Tibial nerve (tissue), 4 donors: Measurements from ENCODE around the gene SGPP2. TPM values are rescaled to one million over a fixed set of nuclear protein-coding genes. Genes with fewer than 3 reads are reported as not detected.

Experiments
- DNase-seq, 2 donors: peaks; one replicate each; pipeline ENCODE4 v3.0.0-alpha.2; 2019; ENCODE audit warnings: low spot score in 2 of 2
- H3K27ac ChIP-seq, 4 donors: fragments of 200-600 bp; sonication (generic) in 3 of 4; one replicate each; pipeline ENCODE4 v1.5.1; 2017 to 2019; ENCODE audit warnings: mild to moderate bottlenecking in 1 of 4
- H3K27me3 ChIP-seq, 2 donors: fragments of 200-600 bp; sonication (generic) in 1 of 2; one replicate each; pipeline versions ENCODE4 v1.5.1 to v1.6.0; 2017 to 2019
- H3K36me3 ChIP-seq, 3 donors: fragments of 200-600 bp; sonication (generic); one replicate each; pipeline ENCODE4 v1.5.1; 2018 to 2019
- H3K4me1 ChIP-seq, 4 donors: fragments of 200-600 bp; sonication (generic) in 3 of 4; one replicate each; pipeline ENCODE4 v1.5.1; 2017 to 2019
- H3K4me3 ChIP-seq, 4 donors: fragments of 200-600 bp; sonication (generic) in 3 of 4; one replicate each; pipeline ENCODE4 v1.5.1; 2017 to 2019; ENCODE audit warnings: mild to moderate bottlenecking in 1 of 4, moderate library complexity in 1 of 4
- H3K9me3 ChIP-seq, 4 donors: fragments of 200-600 bp; sonication (generic) in 3 of 4; one replicate each; pipeline ENCODE4 v1.5.1; 2017 to 2019
- EP300 ChIP-seq, 2 donors: sonication (generic); formaldehyde crosslinking; IDR thresholded peaks; one replicate each; pipeline ENCODE4 v1.6.1; 2017; ENCODE audit warnings: antibody characterized with exemption in 2 of 2, mild to moderate bottlenecking in 1 of 2
- POLR2A ChIP-seq, 2 donors: fragments of 450-650 bp; IDR thresholded peaks; one replicate each; pipeline ENCODE4 v1.6.1; 2017; ENCODE audit warnings: antibody characterized with exemption in 2 of 2, mild to moderate bottlenecking in 2 of 2, moderate library complexity in 2 of 2
- WGBS, 2 donors: methylation state at CpG; one replicate each; pipeline ENCODE4 v1.1.5; 2018; 5-methylcytosine and 5-hydroxymethylcytosine counted together
- total RNA-seq, 4 donors: library from RNA; depleted of rRNA; stranded (reverse); fragments of >200 nt; gene quantifications; one replicate each; pipeline ENCODE4 v1.1.0, GENCODE V29; 2016
- TF ChIP-seq, protein P1 (sequence below), 5 experiments: fragments of 200-600 bp in 3 of 5; fragments of 450-650 bp in 2 of 5; sonication (generic) in 3 of 5; IDR thresholded peaks; one replicate each; pipeline ENCODE4 v1.5.1; 2016 to 2019; ENCODE audit warnings: antibody characterized with exemption in 5 of 5, mild to moderate bottlenecking in 3 of 5, moderate library complexity in 2 of 5

Gene SGPP2
- total RNA-seq, 4 donors from 2014 or later, result not detected

DNA sequence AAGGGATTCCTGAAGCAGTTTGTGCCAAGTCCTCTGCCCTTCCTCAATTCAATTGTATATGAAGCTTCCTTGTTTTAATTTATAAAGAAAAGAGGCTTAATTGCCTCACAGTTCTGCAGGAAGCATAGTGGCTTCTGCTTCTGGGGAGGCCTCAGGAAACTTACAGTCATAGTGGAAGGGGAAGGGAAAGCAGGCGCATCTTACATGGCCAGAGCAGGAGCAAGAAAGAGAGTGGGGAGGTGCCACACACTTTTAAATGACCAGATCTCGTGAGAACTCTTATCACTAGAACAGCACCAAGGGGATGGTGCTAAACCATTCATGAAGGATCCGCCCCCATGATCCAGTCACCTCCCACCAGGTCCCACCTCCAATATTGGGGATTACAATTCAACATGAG, 114.2 kb downstream of the SGPP2 start:
- 78 to 86% methylated on average over 3 of the region's 3 CpGs for WGBS, 2 donors
- H3K9me3 ChIP-seq, result no peaks in the 10 kb centered on the region
- TF ChIP-seq EP300 (IDR thresholded peaks at IDR 0.05) (no peak), POLR2A (IDR thresholded peaks at IDR 0.05) (no peak)
- TF ChIP-seq, protein P1, sequence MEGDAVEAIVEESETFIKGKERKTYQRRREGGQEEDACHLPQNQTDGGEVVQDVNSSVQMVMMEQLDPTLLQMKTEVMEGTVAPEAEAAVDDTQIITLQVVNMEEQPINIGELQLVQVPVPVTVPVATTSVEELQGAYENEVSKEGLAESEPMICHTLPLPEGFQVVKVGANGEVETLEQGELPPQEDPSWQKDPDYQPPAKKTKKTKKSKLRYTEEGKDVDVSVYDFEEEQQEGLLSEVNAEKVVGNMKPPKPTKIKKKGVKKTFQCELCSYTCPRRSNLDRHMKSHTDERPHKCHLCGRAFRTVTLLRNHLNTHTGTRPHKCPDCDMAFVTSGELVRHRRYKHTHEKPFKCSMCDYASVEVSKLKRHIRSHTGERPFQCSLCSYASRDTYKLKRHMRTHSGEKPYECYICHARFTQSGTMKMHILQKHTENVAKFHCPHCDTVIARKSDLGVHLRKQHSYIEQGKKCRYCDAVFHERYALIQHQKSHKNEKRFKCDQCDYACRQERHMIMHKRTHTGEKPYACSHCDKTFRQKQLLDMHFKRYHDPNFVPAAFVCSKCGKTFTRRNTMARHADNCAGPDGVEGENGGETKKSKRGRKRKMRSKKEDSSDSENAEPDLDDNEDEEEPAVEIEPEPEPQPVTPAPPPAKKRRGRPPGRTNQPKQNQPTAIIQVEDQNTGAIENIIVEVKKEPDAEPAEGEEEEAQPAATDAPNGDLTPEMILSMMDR (IDR thresholded peaks at IDR 0.05), result no peak

DNA sequence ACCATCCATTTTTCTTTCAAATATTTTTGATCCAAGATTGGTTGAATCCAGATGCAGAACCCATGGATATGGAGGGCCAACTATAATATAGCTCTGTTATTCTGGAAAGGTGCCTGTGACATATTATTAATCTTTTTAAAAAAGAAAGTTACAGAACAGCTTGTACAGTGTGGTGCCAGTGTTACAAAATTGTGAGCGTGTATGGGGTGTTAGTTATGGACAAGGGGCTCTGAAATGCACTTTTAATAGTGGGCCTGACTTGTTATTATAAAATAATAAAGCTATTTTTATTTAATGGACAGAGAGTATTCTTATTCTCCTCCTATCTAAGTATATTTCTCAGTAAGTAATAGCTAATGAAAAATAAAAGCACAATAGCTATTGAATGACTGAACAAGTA, 120.3 kb downstream of the SGPP2 start:
- TF ChIP-seq, protein P1 (IDR thresholded peaks at IDR 0.05), result no peak
- TF ChIP-seq EP300 (IDR thresholded peaks at IDR 0.05) (no peak), POLR2A (IDR thresholded peaks at IDR 0.05) (no peak)
- DNase-seq, result no peak
- Histone ChIP-seq H3K9me3 (no peaks in the 10 kb centered on the region), H3K27me3 (no peaks in the 10 kb centered on the region), H3K36me3 (no peaks in the 10 kb centered on the region), H3K4me3 (no peak overlapping the region), H3K27ac (no peak overlapping the region), H3K4me1 (peaks cover 0 to 6% (median 0%) of the 10 kb centered on the region in 4 donors)
- 73 to 81% methylated on average over 1 of the region's 1 CpG for WGBS, 2 donors

More for the DNA sequence above, 114.2 kb downstream of the SGPP2 start:
- H3K4me1 ChIP-seq, result no peaks in the 10 kb centered on the region
- no peak for DNase-seq
- no peak overlapping the region for H3K4me3 ChIP-seq
- no peaks in the 10 kb centered on the region for H3K36me3 ChIP-seq
- no peak overlapping the region for H3K27ac ChIP-seq
- H3K27me3 ChIP-seq, result peaks cover 0 to 7% of the 10 kb centered on the region in 2 donors

- Histone ChIP-seq H3K27ac (no peak overlapping the region), H3K4me3 (no peak overlapping the region), H3K36me3 (no peaks in the 10 kb centered on the region), H3K4me1 (peaks cover 0 to 6% (median 0%) of the 10 kb centered on the region in 4 donors), H3K9me3 (no peaks in the 10 kb centered on the region), H3K27me3 (no peaks in the 10 kb centered on the region)
- DNase-seq, result no peak
- WGBS, 2 donors, result 54 to 60% methylated on average over 6 of the region's 6 CpGs
- no peak for TF ChIP-seq EP300 (IDR thresholded peaks at IDR 0.05)
- TF ChIP-seq POLR2A (IDR thresholded peaks at IDR 0.05), result no peak
- TF ChIP-seq, protein P1 (IDR thresholded peaks at IDR 0.05), result no peak
Measured at GRCh38 chr2:222545823-222546795, 121.8 kb downstream of the SGPP2 start.

- DNase-seq, result no peak
- Histone ChIP-seq H3K9me3 (no peaks in the 10 kb centered on the region), H3K4me1 (peaks cover 0 to 6% (median 0%) of the 10 kb centered on the region in 4 donors), H3K27me3 (no peaks in the 10 kb centered on the region), H3K27ac (no peak overlapping the region), H3K36me3 (no peaks in the 10 kb centered on the region), H3K4me3 (no peak overlapping the region)
- TF ChIP-seq EP300 (IDR thresholded peaks at IDR 0.05) (no peak), POLR2A (IDR thresholded peaks at IDR 0.05) (no peak)
- TF ChIP-seq, protein P1 (IDR thresholded peaks at IDR 0.05), result no peak
- 71 to 78% methylated on average over 5 of the region's 5 CpGs for WGBS, 2 donors
Measured at GRCh38 chr2:222547083-222547482, 122.7 kb downstream of the SGPP2 start.

- Histone ChIP-seq H3K27me3 (peaks cover 0 to 12% of the 10 kb centered on the region in 2 donors), H3K4me1 (peaks cover 0 to 6% (median 0%) of the 10 kb centered on the region in 4 donors), H3K36me3 (no peaks in the 10 kb centered on the region), H3K4me3 (no peak overlapping the region), H3K27ac (no peak overlapping the region), H3K9me3 (no peaks in the 10 kb centered on the region)
- DNase-seq, result no peak
- WGBS, 2 donors, result 53 to 55% methylated on average over 3 of the region's 3 CpGs
- TF ChIP-seq EP300 (IDR thresholded peaks at IDR 0.05) (no peak), POLR2A (IDR thresholded peaks at IDR 0.05) (no peak)
- TF ChIP-seq, protein P1 (IDR thresholded peaks at IDR 0.05), result no peak
Measured at GRCh38 chr2:222548992-222549391, 124.6 kb downstream of the SGPP2 start.
